Mesendoderm (in vitro differentiated cells): ENCODE measurements around the gene DOCK2.

Source experiments
- DNase-seq: peaks from one replicate; pipeline ENCODE4 v3.0.0; 2013
- H2AK5ac ChIP-seq: 2 replicates; pipeline ENCODE4 v1.6.1; 2013; ENCODE audit warnings: low read length, inconsistent platforms
- H2BK120ac ChIP-seq: 2 replicates; pipeline ENCODE4 v1.6.1; 2013; ENCODE audit warnings: low read depth, mild to moderate bottlenecking, low read length, moderate library complexity, mixed read lengths
- H2BK15ac ChIP-seq: replicated peaks from 2 replicates; pipeline ENCODE4 v1.6.1; 2013; ENCODE audit warnings: low read depth, mild to moderate bottlenecking, moderate library complexity
- H2BK5ac ChIP-seq: 2 replicates; pipeline ENCODE4 v1.6.1; 2013; ENCODE audit warnings: low read length, inconsistent platforms
- H3K18ac ChIP-seq: 2 replicates; pipeline ENCODE4 v1.6.1; 2013; ENCODE audit warnings: mild to moderate bottlenecking, low read length, mixed read lengths
- H3K23ac ChIP-seq: one replicate; pipeline ENCODE4 v1.6.1; 2013; ENCODE audit warnings: low read length
- H3K27ac ChIP-seq: 2 replicates; pipeline ENCODE4 v1.5.1; 2013; ENCODE audit warnings: low read depth, mild to moderate bottlenecking, inconsistent platforms, low read length, moderate library complexity
- H3K27me3 ChIP-seq: 2 replicates; pipeline ENCODE4 v1.6.1; 2013; ENCODE audit warnings: low read length, control low read depth, mild to moderate bottlenecking, inconsistent platforms; ENCODE audit not compliant: insufficient read depth, poor library complexity
- H3K36me3 ChIP-seq: 2 replicates; pipeline ENCODE4 v1.6.1; 2013; ENCODE audit warnings: low read length, inconsistent platforms; ENCODE audit not compliant: control insufficient read depth, insufficient read depth
- H3K4ac ChIP-seq: one replicate; pipeline ENCODE4 v1.6.1; 2013; ENCODE audit warnings: low read depth, mild to moderate bottlenecking, low read length, moderate library complexity
- H3K4me1 ChIP-seq: 2 replicates; pipeline ENCODE4 v1.6.1; 2013; ENCODE audit warnings: low read depth, low read length, inconsistent platforms; ENCODE audit not compliant: control insufficient read depth
- H3K4me2 ChIP-seq: 2 replicates; pipeline ENCODE4 v1.6.1; 2013; ENCODE audit warnings: low read length
- H3K4me3 ChIP-seq: 2 replicates; pipeline ENCODE4 v1.5.1; 2013; ENCODE audit warnings: mild to moderate bottlenecking, low read length
- H3K56ac ChIP-seq: one replicate; pipeline ENCODE4 v1.6.1; 2013; ENCODE audit warnings: low read length
- H3K79me1 ChIP-seq: 2 replicates; pipeline ENCODE4 v1.6.1; 2013; ENCODE audit warnings: low read length, inconsistent platforms
- H3K79me2 ChIP-seq: 2 replicates; pipeline ENCODE4 v1.6.1; 2013; ENCODE audit warnings: mild to moderate bottlenecking, low read length; ENCODE audit not compliant: control insufficient read depth, insufficient read depth
- H3K9ac ChIP-seq: 2 replicates; pipeline ENCODE4 v1.6.1; 2013; ENCODE audit warnings: low read length, inconsistent platforms
- H4K5ac ChIP-seq: one replicate; pipeline ENCODE4 v1.6.1; 2013; ENCODE audit warnings: low read length
- H4K8ac ChIP-seq: one replicate; pipeline ENCODE4 v1.6.1; 2013; ENCODE audit warnings: low read depth, mild to moderate bottlenecking, control low read depth, low read length, moderate library complexity
- WGBS: extraction: QIAGEN DNeasy Blood & Tissue Kit; methylation state at CpG from one replicate; pipeline ENCODE4 v1.1.7; 2013; ENCODE audit warnings: low lambda C conversion rate, missing lambda C conversion rate; ENCODE audit not compliant: insufficient coverage; ENCODE audit errors: extremely low coverage; 5-methylcytosine and 5-hydroxymethylcytosine counted together

Gene DOCK2

GRCh38 chr5:169941542-169941941 is 304.5 kb downstream of the DOCK2 start:
- no peak overlapping the region for H2BK5ac ChIP-seq
- H3K79me2 ChIP-seq, result no peaks in the 10 kb centered on the region
- H3K4me2 ChIP-seq, result no peak overlapping the region
- no peak overlapping the region for H3K23ac ChIP-seq
- no peak overlapping the region for H3K18ac ChIP-seq
- H3K4me1 ChIP-seq, result peaks cover 4% of the 10 kb centered on the region
- no CpG with 5 or more reads among the region's 7 CpGs for WGBS
- DNase-seq, result no peak
- no peak overlapping the region for H2BK15ac ChIP-seq
- no peak overlapping the region for H2AK5ac ChIP-seq
- H3K27ac ChIP-seq, result no peak overlapping the region
- H3K27me3 ChIP-seq, result no peaks in the 10 kb centered on the region
- no peak overlapping the region for H3K9ac ChIP-seq
- no peak overlapping the region for H2BK120ac ChIP-seq
- H3K4ac ChIP-seq, result no peak overlapping the region
- no peaks in the 10 kb centered on the region for H3K79me1 ChIP-seq
- H4K8ac ChIP-seq, result no peak overlapping the region
- no peak overlapping the region for H4K5ac ChIP-seq
- no peak overlapping the region for H3K56ac ChIP-seq
- no peaks in the 10 kb centered on the region for H3K36me3 ChIP-seq
- H3K4me3 ChIP-seq, result no peak overlapping the region

GRCh38 chr5:169942181-169942580 is 305.1 kb downstream of the DOCK2 start:
- H3K79me1 ChIP-seq, result no peaks in the 10 kb centered on the region
- no peak overlapping the region for H3K9ac ChIP-seq
- H3K27ac ChIP-seq, result no peak overlapping the region
- no peak overlapping the region for H2BK5ac ChIP-seq
- H3K36me3 ChIP-seq, result no peaks in the 10 kb centered on the region
- no peak for DNase-seq
- no CpG with 5 or more reads among the region's 1 CpG for WGBS
- no peak overlapping the region for H2AK5ac ChIP-seq
- H4K5ac ChIP-seq, result no peak overlapping the region
- H3K56ac ChIP-seq, result no peak overlapping the region
- no peak overlapping the region for H2BK15ac ChIP-seq
- H3K4me3 ChIP-seq, result no peak overlapping the region
- no peaks in the 10 kb centered on the region for H3K79me2 ChIP-seq
- H2BK120ac ChIP-seq, result no peak overlapping the region
- H3K27me3 ChIP-seq, result no peaks in the 10 kb centered on the region
- H3K4me2 ChIP-seq, result no peak overlapping the region
- H3K4me1 ChIP-seq, result peaks cover 4% of the 10 kb centered on the region
- H3K4ac ChIP-seq, result no peak overlapping the region
- no peak overlapping the region for H4K8ac ChIP-seq
- no peak overlapping the region for H3K18ac ChIP-seq
- H3K23ac ChIP-seq, result no peak overlapping the region

GRCh38 chr5:169943026-169943425 is 306.0 kb downstream of the DOCK2 start:
- Histone ChIP-seq H3K79me2 (no peaks in the 10 kb centered on the region), H2BK15ac (no peak overlapping the region), H3K18ac (no peak overlapping the region), H4K8ac (no peak overlapping the region), H3K27me3 (no peaks in the 10 kb centered on the region), H3K4ac (no peak overlapping the region), H3K4me2 (no peak overlapping the region), H2BK120ac (no peak overlapping the region), H3K23ac (no peak overlapping the region), H3K4me1 (peaks cover 4% of the 10 kb centered on the region), H3K36me3 (no peaks in the 10 kb centered on the region), H2AK5ac (no peak overlapping the region), H2BK5ac (no peak overlapping the region), H4K5ac (no peak overlapping the region), H3K9ac (no peak overlapping the region), H3K56ac (no peak overlapping the region), H3K27ac (no peak overlapping the region), H3K79me1 (no peaks in the 10 kb centered on the region), H3K4me3 (no peak overlapping the region)
- no peak for DNase-seq
- no CpG with 5 or more reads among the region's 4 CpGs for WGBS

GRCh38 chr5:169944115-169944514 is 307.0 kb downstream of the DOCK2 start:
- Histone ChIP-seq H4K8ac (no peak overlapping the region), H2AK5ac (no peak overlapping the region), H3K23ac (no peak overlapping the region), H3K27ac (no peak overlapping the region), H3K27me3 (no peaks in the 10 kb centered on the region), H2BK5ac (no peak overlapping the region), H4K5ac (no peak overlapping the region), H3K36me3 (no peaks in the 10 kb centered on the region), H3K4ac (no peak overlapping the region), H3K18ac (no peak overlapping the region), H3K4me3 (no peak overlapping the region), H3K9ac (no peak overlapping the region), H2BK120ac (no peak overlapping the region), H3K4me1 (peaks cover 4% of the 10 kb centered on the region), H3K56ac (peak overlapping the region; percentile 6), H2BK15ac (no peak overlapping the region), H3K79me1 (no peaks in the 10 kb centered on the region), H3K79me2 (no peaks in the 10 kb centered on the region), H3K4me2 (no peak overlapping the region)
- no CpG with 5 or more reads among the region's 6 CpGs for WGBS
- DNase-seq, result no peak

GRCh38 chr5:169944922-169945680 is 308.0 kb downstream of the DOCK2 start:
- WGBS, result no CpG with 5 or more reads among the region's 8 CpGs

GRCh38 chr5:169945831-169946261 is 308.8 kb downstream of the DOCK2 start:
- Histone ChIP-seq H3K23ac (no peak overlapping the region), H3K27ac (no peak overlapping the region), H2BK15ac (no peak overlapping the region), H2AK5ac (no peak overlapping the region), H3K4me1 (peaks cover 4% of the 10 kb centered on the region), H3K56ac (no peak overlapping the region), H2BK120ac (no peak overlapping the region), H3K4me2 (no peak overlapping the region), H3K79me2 (no peaks in the 10 kb centered on the region), H3K27me3 (no peaks in the 10 kb centered on the region), H3K4ac (no peak overlapping the region), H4K5ac (no peak overlapping the region), H3K9ac (no peak overlapping the region), H3K18ac (no peak overlapping the region), H3K36me3 (no peaks in the 10 kb centered on the region), H2BK5ac (no peak overlapping the region), H3K79me1 (no peaks in the 10 kb centered on the region), H4K8ac (no peak overlapping the region), H3K4me3 (no peak overlapping the region)
- DNase-seq, result peak; percentile 52
- no CpG with 5 or more reads among the region's 3 CpGs for WGBS

More at GRCh38 chr5:169944922-169945680, 308.0 kb downstream of the DOCK2 start:
- peak; percentile 28 for DNase-seq
- Histone ChIP-seq H3K4me2 (no peak overlapping the region), H3K4me1 (peaks cover 4% of the 10 kb centered on the region), H2BK15ac (no peak overlapping the region), H3K4ac (no peak overlapping the region), H3K27me3 (no peaks in the 10 kb centered on the region), H3K23ac (no peak overlapping the region), H2BK120ac (no peak overlapping the region), H3K27ac (no peak overlapping the region), H3K56ac (no peak overlapping the region), H2AK5ac (no peak overlapping the region), H3K18ac (no peak overlapping the region), H3K36me3 (no peaks in the 10 kb centered on the region), H3K79me1 (no peaks in the 10 kb centered on the region), H3K79me2 (no peaks in the 10 kb centered on the region), H4K5ac (no peak overlapping the region), H3K9ac (no peak overlapping the region), H3K4me3 (no peak overlapping the region), H4K8ac (no peak overlapping the region), H2BK5ac (no peak overlapping the region)
